Fibroblast of lung (primary cell): Measurements from ENCODE around the gene CTNNB1.

Experiments used
- EZH2 ChIP-seq: IDR thresholded peaks from 2 replicates; pipeline ENCODE4 v1.5.1; 2012; ENCODE audit warnings: low read length, control low read depth, mild to moderate bottlenecking; ENCODE audit errors: missing control alignments
- TF ChIP-seq, protein P1 (sequence below), 2 donors: IDR thresholded peaks in 1 of 2; conservative IDR thresholded peaks in 1 of 2; 1 replicate in 1 of 2; 2 replicates in 1 of 2; pipeline ENCODE4 v1.5.1; 2011 to 2012; ENCODE audit warnings: low read length in 2 of 2, control low read depth in 1 of 2, inconsistent platforms in 1 of 2, low read depth in 1 of 2, mild to moderate bottlenecking in 1 of 2

DNA sequence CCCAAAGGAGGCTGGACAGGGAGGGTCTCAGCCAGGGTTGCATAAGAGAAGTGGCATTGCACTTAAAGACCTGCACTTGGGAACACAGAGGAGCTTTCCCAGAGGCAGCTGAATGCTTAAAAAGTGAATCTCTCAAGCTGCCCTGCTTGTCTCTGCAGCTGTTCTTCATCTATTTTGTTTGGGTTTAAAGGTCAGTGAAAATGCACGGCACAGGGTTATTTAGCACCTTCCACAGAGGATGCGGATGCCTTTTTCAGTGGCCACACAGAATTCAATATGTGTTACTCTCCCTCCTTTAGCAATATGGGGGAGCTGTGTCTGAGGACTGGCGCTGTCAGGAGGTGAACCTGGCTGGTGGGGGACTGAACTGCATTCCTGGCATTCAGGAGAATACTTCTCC lies 22.7 kb upstream of the CTNNB1 start:
- TF ChIP-seq, protein P1, sequence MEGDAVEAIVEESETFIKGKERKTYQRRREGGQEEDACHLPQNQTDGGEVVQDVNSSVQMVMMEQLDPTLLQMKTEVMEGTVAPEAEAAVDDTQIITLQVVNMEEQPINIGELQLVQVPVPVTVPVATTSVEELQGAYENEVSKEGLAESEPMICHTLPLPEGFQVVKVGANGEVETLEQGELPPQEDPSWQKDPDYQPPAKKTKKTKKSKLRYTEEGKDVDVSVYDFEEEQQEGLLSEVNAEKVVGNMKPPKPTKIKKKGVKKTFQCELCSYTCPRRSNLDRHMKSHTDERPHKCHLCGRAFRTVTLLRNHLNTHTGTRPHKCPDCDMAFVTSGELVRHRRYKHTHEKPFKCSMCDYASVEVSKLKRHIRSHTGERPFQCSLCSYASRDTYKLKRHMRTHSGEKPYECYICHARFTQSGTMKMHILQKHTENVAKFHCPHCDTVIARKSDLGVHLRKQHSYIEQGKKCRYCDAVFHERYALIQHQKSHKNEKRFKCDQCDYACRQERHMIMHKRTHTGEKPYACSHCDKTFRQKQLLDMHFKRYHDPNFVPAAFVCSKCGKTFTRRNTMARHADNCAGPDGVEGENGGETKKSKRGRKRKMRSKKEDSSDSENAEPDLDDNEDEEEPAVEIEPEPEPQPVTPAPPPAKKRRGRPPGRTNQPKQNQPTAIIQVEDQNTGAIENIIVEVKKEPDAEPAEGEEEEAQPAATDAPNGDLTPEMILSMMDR (conservative IDR thresholded peaks at IDR 0.05 in 1 of 2, IDR thresholded peaks at IDR 0.05 in 1 of 2; ENCODE audit: low read depth in 1 of 2, low read length in 2 of 2) = no peak
- no peak for TF ChIP-seq EZH2
